HL-60/S4 (cell line): ENCODE measurements around the gene KCP.
"Not testable (repeated sequence)": the region's sequence is repeated elsewhere in the genome, so short reads cannot be mapped to it uniquely, and the experiment has no call there.

Experiments used
- in situ Hi-C: fragments of 300-500 bp; cut with MboI; formaldehyde crosslinking; loops from 2 replicates; pipeline ENCODE4 v1.14.3; 2022; ENCODE audit warnings: low sequenced_read_pairs

The KCP gene

DNA sequence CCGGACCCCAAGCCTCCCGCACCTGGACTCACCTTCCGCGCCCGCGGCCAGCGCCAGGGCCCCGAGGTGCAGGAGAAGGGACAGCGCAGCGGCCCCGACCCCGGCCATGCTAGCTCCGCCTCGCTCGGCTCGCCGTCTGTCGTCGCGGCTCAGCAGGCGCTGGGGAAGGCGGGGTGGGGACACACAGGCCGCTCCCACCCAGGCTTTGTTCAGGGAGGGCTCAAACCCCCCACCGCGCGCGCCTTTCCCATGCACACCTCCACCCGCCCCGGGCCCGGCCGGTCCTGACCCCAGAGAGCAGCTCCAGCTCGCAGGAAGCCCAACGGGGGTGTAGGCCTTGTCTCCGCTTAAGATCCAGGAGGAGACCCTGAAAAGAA lies at the start of gene KCP:
Gene KCP (minus strand): TSS at position 141 of the 377 bp plus-strand sequence. CDS start 33 bp downstream, at position 108.
- in situ Hi-C loops: loop anchor here (25.0 kb wide), 1 partner anchor 177 kb away; no protein-coding TSS in a partner anchor

DNA sequence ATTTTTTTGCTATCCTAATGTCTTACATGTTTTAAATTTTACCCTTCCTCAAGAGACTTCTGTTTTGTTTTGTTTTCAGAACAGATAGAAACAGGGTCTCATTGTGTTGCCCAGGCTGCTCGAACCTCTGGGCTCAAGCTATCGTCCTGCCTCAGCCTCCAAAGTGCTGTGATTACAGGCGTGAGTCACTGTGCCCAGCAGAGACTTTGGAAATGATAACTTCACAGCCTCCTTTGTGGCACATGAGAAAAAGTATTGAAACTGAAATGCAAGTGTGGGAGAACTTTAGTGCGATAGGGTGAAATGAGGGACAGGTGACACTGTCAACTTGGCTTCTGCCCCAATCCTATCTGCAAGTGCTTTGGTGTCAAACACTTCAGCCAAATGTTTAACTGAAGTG lies 48.8 kb upstream of the KCP start:
- in situ Hi-C loops: no loop called here

DNA sequence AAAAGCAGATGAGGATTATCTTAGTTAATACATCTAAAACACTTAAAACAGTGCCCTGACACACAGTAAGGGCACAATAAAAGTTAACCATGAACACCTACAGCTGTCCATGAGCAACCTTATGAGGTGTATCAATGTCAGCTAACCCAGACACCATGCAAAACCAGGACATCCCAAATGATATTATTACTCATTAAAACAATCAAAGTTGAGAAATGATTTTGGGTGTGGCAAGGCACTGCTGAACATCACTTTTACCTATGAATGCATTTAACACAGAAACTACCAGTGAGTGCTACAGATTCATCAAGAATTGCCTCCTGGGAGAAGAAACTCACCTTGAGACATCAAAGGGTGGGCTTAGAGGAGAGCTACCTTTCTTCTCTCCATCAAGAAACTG lies 45.5 kb upstream of the KCP start:
- in situ Hi-C loops: no loop called here

DNA sequence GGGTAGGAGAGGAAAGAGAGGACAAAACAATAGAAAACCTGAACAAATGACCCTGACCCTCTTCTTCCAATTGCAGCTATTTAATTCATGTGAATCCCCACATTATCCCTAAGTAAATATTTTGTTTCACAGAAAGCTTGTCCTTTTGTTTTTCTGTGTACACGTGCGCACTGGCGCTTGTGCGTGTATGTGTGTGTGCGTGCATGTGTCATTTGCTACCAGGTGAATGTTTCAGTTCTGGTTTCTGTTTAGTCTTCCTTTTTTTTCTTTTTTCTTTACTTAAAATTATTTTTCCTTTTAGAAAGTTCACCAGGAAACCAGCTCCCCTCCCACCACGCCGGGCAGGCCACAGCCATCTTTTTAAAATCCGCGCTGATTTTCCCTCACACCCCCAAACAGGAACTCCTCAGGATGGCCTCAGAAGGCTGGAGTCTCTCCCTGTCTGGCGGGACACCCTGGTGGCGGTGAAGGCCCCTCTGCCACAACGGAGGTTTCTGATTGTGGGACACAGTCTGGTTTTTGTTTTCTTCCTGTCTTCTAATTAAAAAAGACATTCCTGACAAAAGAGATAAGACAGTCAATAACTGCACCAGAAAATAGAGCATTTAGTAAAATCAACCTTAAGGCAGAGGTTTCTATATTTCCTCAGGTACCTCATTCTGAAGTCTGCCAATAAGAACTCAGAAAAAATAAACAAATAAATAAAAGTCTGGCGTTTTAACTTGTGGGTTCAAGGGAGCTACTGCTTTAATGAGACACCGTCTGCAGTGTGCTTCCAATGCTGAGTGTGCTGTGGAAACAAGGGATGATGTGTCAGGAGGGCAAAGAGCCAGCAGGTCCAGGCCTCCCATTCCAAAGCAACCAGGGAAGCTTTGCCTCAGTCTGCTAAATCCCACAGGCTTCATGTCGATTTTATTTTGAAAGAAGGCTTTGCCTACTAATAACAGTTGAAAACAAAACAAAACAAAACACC lies 44.6 kb upstream of the KCP start:
- in situ Hi-C loops: no loop called here

DNA sequence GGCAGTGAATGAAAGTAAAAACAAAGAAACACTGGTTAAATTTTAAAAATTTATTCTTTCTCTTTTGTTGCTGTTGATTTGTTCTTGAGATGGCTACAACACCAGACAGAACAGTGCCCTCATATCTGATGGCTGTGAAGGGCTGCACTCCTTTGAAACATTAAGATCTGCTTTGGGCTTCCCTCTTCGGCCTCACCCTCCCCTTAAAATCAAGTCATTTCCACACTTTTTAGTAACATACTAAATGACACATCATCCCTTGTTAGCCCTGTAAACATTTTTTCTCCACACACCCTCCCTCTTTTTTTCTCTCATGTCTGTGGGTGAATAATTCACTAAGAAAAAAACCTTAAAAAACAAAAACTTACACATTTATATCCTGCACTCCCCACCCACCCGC lies 43.6 kb upstream of the KCP start:
- in situ Hi-C loops: no loop called here

DNA sequence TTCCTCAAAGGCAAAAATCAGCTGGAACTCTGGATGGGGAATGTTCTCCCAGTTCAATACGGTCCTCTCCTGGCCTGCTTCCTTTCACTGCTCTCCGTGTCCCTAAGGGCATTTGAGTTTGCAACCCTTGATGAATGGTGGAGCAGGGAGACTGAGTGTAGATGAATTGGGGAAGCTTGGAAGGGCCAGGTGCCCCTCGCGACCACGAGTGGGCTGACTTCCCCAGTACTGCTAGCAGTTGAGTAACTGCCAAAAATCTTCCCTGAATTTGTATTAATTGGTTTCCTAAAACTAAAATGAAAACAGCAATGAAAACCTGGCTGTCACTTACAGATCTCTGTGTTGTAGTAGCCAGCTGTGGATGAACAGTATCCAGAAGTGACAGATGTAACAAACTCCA lies 40.8 kb upstream of the KCP start:
- in situ Hi-C loops: no loop called here

DNA sequence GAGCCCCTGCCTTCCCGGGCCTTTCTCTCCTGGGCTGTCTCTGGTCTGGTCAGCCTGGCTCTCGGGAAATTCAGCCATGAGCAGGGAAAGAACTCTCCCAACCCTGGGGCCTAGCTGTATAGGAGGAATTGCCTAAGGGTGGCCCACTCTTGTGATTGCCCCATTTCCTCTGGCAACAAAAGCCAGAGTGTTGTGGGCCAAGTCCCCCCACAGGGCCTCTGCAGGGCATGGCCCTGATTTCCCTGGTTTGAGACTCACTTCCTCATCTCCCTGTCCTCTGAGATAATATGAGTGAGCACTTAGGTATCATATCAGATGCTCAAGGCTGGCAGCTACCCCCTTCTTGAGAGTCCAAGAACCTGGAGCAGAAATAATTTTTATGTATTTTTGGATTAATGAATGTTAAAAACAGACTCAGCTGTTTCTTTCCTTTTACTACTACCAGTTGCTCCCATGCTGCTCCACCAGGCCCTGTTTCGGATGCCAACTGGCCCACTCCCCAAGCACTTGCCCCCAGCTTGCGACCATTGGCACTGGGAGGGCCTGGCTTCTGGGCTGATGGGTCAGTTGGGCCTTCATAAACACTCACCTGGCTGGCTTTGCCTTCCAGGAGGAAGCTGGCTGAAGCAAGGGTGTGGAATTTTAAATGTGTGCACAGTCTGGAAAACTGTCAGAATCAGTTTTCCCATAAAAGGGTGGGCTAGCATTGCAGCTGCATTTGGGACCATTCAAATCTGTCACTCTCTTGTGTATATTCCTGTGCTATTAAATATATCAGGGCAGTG lies 38.7 kb upstream of the KCP start:
- in situ Hi-C loops: no loop called here

DNA sequence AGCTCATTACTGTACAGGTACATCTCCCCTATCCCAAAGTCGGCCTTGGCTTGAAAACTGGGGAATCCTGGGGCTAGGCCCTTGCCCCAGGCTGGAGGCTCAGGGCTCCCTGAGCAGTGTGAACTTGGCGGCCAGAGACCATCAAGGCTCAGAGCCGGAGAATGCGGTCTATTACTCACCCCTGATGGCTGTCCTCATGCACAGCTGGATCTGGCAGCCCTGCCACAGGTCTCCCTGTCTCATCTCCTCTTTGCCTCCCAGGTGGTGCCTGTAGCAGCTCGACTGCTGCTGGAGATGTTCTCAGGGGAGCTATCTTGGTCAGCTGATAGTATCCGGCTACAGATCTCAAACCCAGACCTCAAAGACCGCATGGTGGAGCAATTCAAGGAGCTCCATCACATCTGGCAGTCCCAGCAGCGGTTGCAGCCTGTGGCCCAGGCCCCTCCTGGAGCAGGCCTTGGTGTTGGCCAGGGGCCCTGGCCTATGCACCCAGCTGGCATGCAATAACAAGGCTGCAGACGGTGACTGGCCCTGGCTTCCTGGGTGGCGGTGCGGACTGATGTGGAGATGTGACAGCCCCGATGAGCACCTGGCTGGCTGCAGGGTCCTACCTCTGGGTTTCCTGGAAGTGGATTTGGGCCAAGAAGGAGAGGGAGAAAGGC lies 37.9 kb upstream of the KCP start:
- in situ Hi-C loops: no loop called here

DNA sequence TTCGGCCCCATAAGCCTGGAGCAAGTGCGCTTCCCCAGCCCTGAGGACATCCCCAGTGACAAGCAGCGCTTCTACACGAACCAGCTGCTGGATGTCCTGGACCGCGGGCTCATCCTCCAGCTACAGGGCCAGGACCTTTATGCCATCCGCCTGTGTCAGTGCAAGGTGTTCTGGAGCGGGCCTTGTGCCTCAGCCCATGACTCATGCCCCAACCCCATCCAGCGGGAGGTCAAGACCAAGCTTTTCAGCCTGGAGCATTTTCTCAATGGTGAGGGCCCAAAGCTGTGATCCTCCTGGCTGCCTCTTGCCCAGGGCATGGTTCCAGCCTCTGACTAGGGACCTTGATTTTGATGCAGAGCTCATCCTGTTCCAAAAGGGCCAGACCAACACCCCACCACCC lies 37.3 kb upstream of the KCP start:
- in situ Hi-C loops: no loop called here

DNA sequence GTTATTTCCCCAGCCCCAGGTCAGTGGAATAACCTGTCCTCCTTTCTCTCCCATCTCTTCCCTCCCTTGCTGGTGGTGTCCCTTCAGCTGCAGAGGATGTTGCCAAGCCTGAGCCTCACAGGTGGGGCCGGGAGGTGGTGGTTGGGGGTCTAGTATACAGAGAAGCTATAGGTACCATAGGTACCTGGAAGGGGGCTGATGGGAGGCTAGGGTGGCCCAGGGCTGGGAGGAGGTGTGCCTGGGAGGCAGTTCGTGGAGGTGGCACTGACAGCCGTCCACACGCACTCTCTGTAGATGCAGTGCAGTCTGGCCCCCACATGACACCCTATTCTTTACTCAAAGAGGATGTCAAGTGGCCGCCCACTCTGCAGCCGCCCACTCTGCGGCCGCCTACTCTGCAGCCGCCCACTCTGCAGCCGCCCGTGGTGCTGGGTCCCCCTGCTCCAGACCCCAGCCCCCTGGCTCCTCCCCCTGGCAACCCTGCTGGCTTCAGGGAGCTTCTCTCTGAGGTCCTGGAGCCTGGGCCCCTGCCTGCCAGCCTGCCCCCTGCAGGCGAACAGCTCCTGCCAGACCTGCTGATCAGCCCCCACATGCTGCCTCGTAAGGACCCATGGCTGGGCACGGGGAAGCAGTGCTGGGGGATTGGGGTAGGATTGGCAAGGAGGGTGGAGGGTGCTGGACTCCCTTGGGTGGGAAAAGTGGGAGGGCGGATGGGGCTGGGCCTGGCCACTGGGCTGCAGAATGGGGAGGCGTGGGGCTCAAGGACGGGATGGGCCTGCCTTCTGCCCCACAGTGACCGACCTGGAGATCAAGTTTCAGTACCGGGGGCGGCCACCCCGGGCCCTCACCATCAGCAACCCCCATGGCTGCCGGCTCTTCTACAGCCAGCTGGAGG lies 36.7 kb upstream of the KCP start:
- in situ Hi-C loops: no loop called here

DNA sequence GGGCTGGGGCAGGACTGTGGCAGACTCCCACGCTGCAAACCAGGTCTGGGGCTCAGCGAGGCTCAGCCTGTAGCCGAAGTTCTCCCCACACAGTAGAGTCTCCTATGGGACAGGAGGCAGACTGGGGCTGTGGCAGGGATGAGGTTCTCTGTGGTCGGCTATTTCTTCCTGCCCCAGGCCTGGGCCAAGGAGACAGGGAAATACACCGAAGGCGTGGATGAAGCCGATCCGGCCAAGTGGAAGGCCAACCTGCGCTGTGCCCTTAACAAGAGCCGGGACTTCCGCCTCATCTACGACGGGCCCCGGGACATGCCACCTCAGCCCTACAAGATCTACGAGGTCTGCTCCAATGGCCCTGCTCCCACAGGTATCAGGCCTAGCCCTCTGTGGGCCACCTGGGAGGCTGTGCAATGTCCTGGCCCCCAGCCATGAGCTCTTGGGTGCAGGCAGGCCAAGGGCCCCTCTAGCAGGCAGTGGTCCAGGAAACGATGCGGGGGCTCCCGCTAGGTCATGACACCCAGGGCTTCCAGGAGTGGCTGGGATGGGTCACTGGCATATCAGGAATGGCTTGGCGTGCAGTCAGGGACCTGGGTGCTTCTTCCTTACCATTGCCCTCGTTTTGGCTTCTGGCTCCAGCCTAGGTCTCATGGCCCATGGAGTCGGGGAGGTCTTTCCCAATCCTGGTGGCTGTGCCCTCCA lies 35.3 kb upstream of the KCP start:
- in situ Hi-C loops: no loop called here

DNA sequence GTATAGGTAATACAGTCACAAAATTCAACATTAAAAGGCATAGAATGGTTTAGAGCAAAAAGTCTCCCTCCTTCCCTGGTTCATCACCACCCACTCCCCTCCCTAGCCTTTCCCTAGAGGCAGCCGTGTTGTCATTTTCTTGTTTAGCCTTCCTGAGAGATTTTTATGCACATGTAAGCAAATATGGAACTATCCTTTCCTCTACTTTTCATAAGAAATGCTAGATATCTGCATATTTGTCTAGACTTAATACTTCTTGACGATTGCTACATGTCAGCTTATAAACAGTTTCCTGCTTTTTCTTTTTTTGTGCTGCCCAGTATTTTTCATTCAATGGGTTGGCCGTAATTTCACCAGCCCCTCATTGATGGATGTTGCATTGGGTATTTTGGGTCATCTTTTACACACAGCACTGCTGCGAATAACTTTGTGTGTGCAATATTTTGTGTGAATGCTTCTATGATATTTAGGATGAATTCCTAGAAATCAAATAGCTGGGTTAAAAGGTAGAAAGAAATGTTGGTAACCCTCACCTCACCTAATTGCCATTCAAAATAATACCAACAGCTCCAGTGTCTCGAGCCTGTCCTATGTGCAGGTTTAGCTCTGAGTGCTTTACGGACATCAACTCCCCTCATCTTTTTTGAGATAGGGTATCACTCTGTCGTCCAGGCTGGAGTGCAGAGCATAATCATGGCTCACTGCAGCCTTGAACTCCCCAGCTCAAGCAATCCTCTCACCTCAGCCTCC lies 34.2 kb upstream of the KCP start:
- in situ Hi-C loops: no loop called here

DNA sequence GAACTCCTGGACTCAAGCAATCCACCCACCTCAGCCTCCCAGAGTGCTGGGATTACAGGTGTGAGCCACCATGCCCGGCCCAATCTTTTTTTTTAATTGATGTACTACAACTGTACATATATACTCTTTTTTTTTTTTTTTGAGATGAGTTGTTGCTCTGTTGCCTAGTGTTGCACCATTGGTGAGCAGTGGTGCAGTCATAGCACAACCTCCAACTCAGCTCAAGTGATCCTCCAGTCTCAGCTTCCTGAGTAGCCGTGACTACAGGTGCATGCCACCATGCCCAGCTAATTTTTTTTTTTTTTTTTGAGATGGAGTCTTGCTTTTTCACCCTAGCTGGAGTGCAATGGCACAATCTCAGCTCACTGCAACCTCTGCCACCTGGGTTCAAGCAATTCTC lies 32.7 kb upstream of the KCP start:
- in situ Hi-C loops: not testable (repeated sequence)

DNA sequence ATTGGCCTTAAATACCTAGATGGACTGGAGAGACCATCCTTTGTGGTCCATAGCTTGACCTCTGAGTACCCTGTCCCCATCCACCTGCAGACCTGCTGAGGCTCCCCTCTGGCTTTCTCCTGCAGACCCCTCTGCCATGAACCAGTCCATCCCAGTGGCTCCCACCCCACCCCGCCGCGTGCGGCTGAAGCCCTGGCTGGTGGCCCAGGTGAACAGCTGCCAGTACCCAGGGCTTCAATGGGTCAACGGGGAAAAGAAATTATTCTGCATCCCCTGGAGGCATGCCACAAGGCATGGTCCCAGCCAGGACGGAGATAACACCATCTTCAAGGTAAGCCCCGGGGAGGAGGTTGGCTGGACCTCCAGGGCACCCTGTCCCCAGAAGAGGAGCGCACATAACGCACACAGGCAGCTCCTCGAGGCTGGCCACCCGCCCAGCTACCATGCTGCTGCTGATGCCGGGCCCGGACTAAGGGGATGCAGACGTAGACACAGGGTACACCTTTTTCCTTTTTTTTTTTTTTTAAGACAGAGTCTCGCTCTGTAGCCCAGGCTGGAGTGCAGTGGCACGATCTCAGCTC lies 31.5 kb upstream of the KCP start:
- in situ Hi-C loops: no loop called here

DNA sequence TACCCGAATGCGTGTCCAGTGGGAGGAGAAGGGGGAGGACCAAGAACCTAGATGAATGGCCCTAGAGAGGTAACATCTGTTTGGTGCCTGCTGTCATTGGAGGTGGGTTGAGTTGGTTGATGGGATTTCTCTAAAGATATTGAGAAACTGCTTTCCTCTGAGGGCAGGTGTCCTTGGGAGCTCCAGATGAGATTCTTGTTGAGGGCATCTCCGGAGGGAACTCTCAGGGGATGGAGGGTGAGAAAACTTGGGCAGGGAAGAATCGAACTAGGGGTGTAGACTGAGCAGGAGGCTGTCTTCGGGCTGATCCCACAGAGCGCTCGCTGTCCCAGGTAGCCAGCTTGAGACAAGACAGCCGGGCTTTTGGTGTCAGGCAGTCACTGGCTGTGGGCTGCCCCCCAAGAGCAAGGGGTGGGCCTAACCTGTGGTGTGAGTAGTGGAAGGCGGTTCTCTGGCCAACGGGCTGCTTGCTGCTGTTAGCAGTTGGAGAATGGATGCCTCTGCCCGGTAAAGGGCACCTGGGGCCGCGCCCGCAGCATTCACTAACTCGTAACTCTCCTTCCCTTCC lies 30.9 kb upstream of the KCP start:
- in situ Hi-C loops: no loop called here

DNA sequence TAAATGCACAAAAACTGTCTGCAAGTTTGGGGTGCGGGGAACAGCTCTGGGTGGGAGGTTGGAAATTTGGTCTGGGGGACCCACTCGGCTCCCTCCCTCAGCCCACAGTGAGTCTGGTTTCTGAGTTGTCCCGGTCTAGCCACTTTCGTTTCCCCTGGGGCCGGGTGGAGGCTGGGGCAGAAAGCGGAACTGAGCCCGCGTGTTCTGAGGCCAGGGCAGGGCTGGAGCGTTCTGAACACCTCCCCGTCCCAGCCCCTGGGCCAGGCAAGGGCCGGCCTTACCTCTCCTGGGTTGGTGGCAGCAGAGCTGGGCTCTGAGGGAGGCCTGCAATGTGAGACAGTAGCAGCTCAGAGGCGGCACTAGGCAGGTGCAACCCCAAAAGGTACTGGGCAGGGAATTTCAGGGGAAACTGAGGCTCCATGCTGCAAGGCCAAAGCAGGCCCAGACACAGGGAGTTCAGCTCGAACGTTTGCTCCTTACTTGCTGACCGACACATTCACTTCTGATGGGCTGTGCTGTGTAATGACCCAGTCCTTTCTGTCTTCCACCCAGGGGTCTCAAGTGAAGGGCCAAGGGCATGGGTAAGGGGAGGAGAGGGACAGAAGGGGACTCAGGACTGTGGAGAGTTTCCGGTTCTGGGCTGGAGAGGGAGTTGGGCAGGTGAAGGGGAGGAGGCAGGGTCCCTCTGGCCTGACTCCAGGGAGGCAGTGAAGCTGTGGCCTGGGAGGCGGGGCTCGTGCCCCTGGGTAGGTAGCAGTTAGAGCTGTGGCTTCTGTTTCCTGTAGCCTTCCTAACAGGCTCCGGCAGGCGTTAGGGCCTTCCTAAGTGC lies 30.2 kb upstream of the KCP start:
- in situ Hi-C loops: no loop called here

DNA sequence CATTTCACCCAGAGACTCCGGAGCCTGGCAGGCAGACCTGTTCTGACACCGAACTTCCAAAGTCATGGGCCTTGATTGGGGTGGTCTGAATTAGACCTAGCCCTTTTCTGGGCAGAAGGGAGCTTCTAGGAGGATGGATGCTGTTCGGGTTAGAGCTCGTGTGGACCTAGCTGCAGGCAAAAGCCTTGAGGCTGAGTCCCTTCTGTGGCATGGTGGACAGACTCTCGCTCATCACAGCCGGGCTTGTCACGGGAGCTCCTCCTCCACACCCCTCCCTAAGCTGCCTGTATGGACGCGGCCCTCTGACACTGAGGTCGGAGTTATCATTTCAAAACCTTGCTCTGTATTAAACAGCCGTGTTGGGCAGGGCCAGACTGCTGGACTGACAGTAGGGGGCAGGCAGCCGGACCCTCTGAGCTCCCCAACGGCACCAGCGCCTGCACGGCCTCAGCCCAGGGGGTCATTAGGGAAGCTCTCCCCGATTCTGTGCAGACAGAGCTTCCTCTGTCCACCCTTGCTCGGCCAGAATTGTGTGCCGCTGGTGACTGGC lies 29.4 kb upstream of the KCP start:
- in situ Hi-C loops: no loop called here
